ENCODE measurements around the gene TMPRSS5.

The TMPRSS5 gene

DNA sequence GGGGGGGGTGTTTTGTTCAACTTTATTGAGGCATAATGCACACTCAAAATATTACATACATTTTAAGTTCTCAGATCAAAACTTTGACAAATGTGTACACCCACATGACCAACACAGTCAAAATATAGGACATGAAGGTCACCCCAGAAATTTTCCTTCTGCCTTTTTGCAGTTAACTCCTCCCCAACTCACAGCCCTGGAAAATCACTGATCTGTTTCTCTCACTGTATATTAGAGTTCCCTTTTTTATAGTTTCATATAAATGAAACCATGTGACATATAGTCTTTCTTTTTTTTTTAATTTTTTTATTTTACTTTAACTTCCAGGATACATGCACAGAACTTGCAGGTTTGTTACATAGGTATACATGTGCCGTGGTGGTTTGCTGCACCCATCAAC lies 4.6 kb downstream of the TMPRSS5 start:
- POLR2A ChIA-PET, result no interaction called here
- no peak for DNase-seq (ENCODE audit: extremely low spot score)
- TF ChIP-seq, protein P1, sequence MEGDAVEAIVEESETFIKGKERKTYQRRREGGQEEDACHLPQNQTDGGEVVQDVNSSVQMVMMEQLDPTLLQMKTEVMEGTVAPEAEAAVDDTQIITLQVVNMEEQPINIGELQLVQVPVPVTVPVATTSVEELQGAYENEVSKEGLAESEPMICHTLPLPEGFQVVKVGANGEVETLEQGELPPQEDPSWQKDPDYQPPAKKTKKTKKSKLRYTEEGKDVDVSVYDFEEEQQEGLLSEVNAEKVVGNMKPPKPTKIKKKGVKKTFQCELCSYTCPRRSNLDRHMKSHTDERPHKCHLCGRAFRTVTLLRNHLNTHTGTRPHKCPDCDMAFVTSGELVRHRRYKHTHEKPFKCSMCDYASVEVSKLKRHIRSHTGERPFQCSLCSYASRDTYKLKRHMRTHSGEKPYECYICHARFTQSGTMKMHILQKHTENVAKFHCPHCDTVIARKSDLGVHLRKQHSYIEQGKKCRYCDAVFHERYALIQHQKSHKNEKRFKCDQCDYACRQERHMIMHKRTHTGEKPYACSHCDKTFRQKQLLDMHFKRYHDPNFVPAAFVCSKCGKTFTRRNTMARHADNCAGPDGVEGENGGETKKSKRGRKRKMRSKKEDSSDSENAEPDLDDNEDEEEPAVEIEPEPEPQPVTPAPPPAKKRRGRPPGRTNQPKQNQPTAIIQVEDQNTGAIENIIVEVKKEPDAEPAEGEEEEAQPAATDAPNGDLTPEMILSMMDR (IDR thresholded peaks at IDR 0.05; ENCODE audit: control extremely low read depth, extremely low read depth, low read depth, missing control alignments), result no peak
- CTCF ChIA-PET, result no interaction called here

DNA sequence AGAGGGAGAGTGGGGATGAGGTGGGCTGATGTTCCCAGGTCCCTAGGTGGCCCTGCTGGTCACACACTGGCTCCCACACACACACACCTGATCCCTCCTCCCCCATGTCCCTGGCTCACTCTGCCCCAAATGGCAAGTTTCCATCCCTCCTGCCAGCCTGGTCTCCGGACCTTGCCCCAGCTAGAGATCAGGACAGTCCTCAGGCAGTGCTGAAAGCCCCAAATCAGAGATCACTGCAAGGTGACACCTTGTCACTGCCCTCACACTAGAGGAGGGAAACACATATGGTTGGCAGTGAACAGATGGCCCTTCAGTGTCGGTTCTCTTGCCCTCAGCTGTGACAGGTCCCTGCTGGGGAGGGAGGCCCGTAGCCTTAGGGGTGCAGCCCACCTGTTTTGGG lies 7.6 kb downstream of the TMPRSS5 start:
- ChIA-PET CTCF (no interaction called here), POLR2A (no interaction called here)
- DNase-seq (ENCODE audit: extremely low spot score), result no peak
- TF ChIP-seq, protein P1 (IDR thresholded peaks at IDR 0.05; ENCODE audit: control extremely low read depth, extremely low read depth, low read depth, missing control alignments), result no peak

DNA sequence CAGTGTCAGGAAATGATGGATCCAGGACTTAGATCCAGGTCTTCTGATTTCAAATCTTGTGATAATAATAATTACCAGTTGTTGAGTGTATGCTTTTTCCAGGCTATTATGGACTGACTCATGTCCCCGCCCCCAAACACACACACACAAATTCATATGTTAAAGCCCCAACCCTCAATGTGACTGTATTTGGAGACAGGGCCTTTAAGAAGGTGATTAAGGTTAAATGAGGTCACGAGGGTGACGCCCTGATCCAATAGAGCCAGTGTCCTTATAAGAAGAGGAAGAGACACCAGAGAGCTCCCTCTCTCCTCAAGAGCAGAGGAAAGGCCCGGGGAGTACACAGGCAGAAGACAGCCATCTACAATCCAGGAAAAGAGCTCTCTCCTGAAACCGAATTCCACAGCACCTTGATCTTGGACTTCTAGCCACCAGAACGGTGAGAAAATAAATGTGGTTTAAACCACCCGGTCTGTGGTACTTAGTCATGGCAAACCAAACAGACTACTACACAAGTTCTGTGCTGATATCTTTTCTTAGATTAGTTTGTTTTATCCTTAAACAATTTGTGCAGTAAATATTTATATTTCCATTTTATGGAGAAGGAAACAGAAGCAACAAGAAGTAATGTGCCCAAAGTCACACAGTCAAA lies 8.2 kb downstream of the TMPRSS5 start:
- ChIA-PET CTCF (no interaction called here), POLR2A (no interaction called here)
- TF ChIP-seq, protein P1 (IDR thresholded peaks at IDR 0.05; ENCODE audit: control extremely low read depth, extremely low read depth, low read depth, missing control alignments), result no peak
- DNase-seq (ENCODE audit: extremely low spot score), result no peak

DNA sequence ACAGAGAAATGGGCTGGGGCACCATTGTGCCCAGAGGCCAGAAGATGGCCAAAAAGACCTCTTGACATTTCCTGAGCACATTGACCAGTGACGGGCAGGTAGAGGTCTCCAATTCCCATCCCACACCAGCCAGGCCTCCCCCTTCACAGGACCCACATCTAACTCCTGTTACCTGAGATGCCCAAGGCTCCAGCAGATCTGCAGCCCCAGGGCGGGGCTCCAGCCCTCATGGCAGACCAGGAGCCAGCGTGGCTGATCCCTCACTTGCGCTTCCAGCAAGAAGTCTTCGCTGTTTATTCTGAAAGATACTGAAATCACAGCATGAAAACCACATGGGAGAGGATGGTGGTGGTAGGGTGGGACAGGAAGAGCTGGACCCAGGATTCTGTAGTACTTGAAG lies 9.0 kb downstream of the TMPRSS5 start:
- POLR2A ChIA-PET, result no interaction called here
- CTCF ChIA-PET, result no interaction called here

DNA sequence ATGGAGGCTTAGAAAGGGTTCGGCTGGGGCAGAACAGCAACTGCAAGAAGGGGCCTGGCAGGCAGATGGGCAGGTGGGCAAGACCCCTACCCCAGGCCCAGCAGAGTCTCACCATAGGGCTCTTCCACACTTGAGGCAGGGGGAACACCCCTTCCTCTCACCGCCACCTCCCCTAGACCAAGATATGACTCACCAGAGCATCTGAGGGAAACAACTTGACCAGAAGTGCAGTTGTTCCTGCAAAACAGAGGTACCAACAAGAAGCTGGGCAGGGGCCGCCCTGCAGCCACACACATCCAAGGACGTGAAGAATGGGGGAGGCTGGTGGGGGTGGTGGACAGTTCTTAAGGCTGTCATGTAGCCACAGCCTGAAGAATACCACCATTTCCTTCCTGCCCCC lies 10.9 kb downstream of the TMPRSS5 start:
- TF ChIP-seq, protein P1 (IDR thresholded peaks at IDR 0.05; ENCODE audit: control extremely low read depth, extremely low read depth, low read depth, missing control alignments), result no peak
- ChIA-PET POLR2A (no interaction called here), CTCF (no interaction called here)
- DNase-seq (ENCODE audit: extremely low spot score), result no peak

More for the DNA sequence above, 9.0 kb downstream of the TMPRSS5 start:
- no peak for DNase-seq (ENCODE audit: extremely low spot score)
- TF ChIP-seq, protein P1 (IDR thresholded peaks at IDR 0.05; ENCODE audit: control extremely low read depth, extremely low read depth, low read depth, missing control alignments), result no peak

DNA sequence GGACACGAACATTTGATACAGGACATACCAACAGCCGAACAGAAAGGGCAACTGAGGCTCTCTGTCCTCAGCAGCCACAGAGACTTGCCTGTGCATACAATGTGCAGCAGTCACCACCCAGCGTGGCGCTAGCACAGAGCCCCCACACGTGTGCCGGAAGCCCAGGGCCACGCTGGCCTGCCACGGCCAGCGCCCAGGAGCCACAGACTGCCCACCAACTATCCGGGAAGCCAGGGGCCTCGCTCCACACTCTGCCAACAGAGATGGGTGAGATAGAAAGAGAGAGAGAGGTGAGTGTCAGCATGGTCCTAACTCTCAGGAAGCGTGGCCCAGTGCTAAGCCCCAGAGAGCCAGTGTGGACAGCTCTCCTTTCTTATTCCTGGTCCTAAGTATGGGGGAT lies 11.7 kb downstream of the TMPRSS5 start:
- ChIA-PET POLR2A (no interaction called here), CTCF (no interaction called here)
- DNase-seq (ENCODE audit: extremely low spot score), result no peak
- TF ChIP-seq, protein P1 (IDR thresholded peaks at IDR 0.05; ENCODE audit: control extremely low read depth, extremely low read depth, low read depth, missing control alignments), result no peak

All from GM10248 (cell line).